ENCODE results near the gene SEPTIN2. TPM values are rescaled to one million over a fixed set of nuclear protein-coding genes. Genes with fewer than 3 reads are reported as not detected.
"Not testable (repeated sequence)": the region's sequence is repeated elsewhere in the genome, so short reads cannot be mapped to it uniquely, and the experiment has no call there.

SEPTIN2 gene
- total and polyA plus RNA-seq, 2 donors (not counting 3 experiments of a cell fraction or from before 2014, with no cell fraction given): 427 to 512 TPM

- FAIRE-seq; H2AFZ ChIP-seq (ENCODE audit: low read depth, low read length); H3K4me3 ChIP-seq (replicated peaks in 1 of 3; ENCODE audit: insufficient read depth in 1 of 3, low read depth in 1 of 3, low read length in 3 of 3); H3K27me3 ChIP-seq (ENCODE audit: control insufficient read depth in 2 of 2, insufficient read depth in 2 of 2, low read length in 2 of 2); DNase-seq (ENCODE audit: low read depth, low spot score); POLR2A ChIA-PET; H3K9me3 ChIP-seq (replicated peaks; ENCODE audit: control insufficient read depth, insufficient read depth, low read length); CTCF ChIA-PET; dilution Hi-C loops (cut with MboI; ENCODE audit: extremely low pct_ligation_motif_present, low sequenced_read_pairs); H3K9ac ChIP-seq (replicated peaks; ENCODE audit: extremely low read depth, insufficient read depth, low read length); H3K27ac ChIP-seq (ENCODE audit: insufficient read depth, low read depth, low read length); BruUV-seq (replicated peaks); H3K36me3 ChIP-seq (ENCODE audit: control insufficient read depth in 2 of 2, extremely low read depth in 1 of 2, insufficient read depth in 2 of 2, low read length in 2 of 2); H3K9me1 ChIP-seq (replicated peaks; ENCODE audit: control insufficient read depth, extremely low read depth, insufficient read depth, low read length): not testable (repeated sequence)
- peaks cover 89% of the 10 kb centered on the region for H3K79me2 ChIP-seq (ENCODE audit: control insufficient read depth, insufficient read depth, low read length)
- H3K4me1 ChIP-seq (ENCODE audit: control insufficient read depth, extremely low read depth, insufficient read depth, low read length): peaks cover 57% of the 10 kb centered on the region
- H4K20me1 ChIP-seq (replicated peaks; ENCODE audit: control insufficient read depth, extremely low read depth, insufficient read depth, low read length): peaks cover 10% of the 10 kb centered on the region
- intact Hi-C loops (cut with micrococcal nuclease): loop anchor here (5.0 to 10.0 kb wide), 3 partner anchors 383 to 757 kb away; partner anchors contain the start of genes DUSP28 and ING5
- peak overlapping the region; percentile 52 for H3K4me2 ChIP-seq (ENCODE audit: insufficient read depth, low read length)
These were observed 3.1 kb downstream of the SEPTIN2 start for GRCh38 chr2:241318830-241319229.

GRCh38 chr2:241320394-241320793, 4.7 kb downstream of the SEPTIN2 start:
- Histone ChIP-seq H2AFZ (ENCODE audit: low read depth, low read length) (no peak overlapping the region), H3K4me1 (ENCODE audit: control insufficient read depth, extremely low read depth, insufficient read depth, low read length) (peaks cover 53% of the 10 kb centered on the region), H4K20me1 (replicated peaks; ENCODE audit: control insufficient read depth, extremely low read depth, insufficient read depth, low read length) (peaks cover 13% of the 10 kb centered on the region), H3K9me3 (replicated peaks; ENCODE audit: control insufficient read depth, insufficient read depth, low read length) (no peaks in the 10 kb centered on the region), H3K4me3 (replicated peaks in 1 of 3; ENCODE audit: insufficient read depth in 1 of 3, low read depth in 1 of 3, low read length in 3 of 3) (no peak overlapping the region), H3K9me1 (replicated peaks; ENCODE audit: control insufficient read depth, extremely low read depth, insufficient read depth, low read length) (no peaks in the 10 kb centered on the region), H3K27me3 (ENCODE audit: control insufficient read depth in 2 of 2, insufficient read depth in 2 of 2, low read length in 2 of 2) (no peaks in the 10 kb centered on the region), H3K36me3 (ENCODE audit: control insufficient read depth in 2 of 2, extremely low read depth in 1 of 2, insufficient read depth in 2 of 2, low read length in 2 of 2) (peaks cover 5% of the 10 kb centered on the region in 2 experiments), H3K79me2 (ENCODE audit: control insufficient read depth, insufficient read depth, low read length) (peaks cover 94% of the 10 kb centered on the region), H3K9ac (replicated peaks; ENCODE audit: extremely low read depth, insufficient read depth, low read length) (no peak overlapping the region), H3K4me2 (ENCODE audit: insufficient read depth, low read length) (peak overlapping the region; percentile 74), H3K27ac (ENCODE audit: insufficient read depth, low read depth, low read length) (no peak overlapping the region)
- ChIA-PET POLR2A (no interaction called here), CTCF (no interaction called here)
- BruUV-seq (replicated peaks): no TSS peak
- no peak for FAIRE-seq
- TF ChIP-seq GATA2 (IDR thresholded peaks at IDR 0.05; ENCODE audit: insufficient read depth, insufficient read length, low read depth, low read length) (no peak), FOS (IDR thresholded peaks at IDR 0.05; ENCODE audit: borderline replicate concordance, insufficient read depth, low read length) (no peak), EZH2 (IDR thresholded peaks at IDR 0.05; ENCODE audit: borderline replicate concordance, low read depth, low read length, severe bottlenecking) (no peak), MYC (IDR thresholded peaks at IDR 0.05; ENCODE audit: low read depth, low read length) (no peak), POLR2A (IDR thresholded peaks at IDR 0.05; ENCODE audit: low read depth, low read length) (no peak), MAX (IDR thresholded peaks at IDR 0.05; ENCODE audit: insufficient read depth, insufficient read length) (no peak), POLR2AphosphoS5 (IDR thresholded peaks at IDR 0.05; ENCODE audit: insufficient read depth, low read depth, low read length) (no peak), CTCF (IDR thresholded peaks at IDR 0.05; ENCODE audit: extremely low read depth in 1 of 2, insufficient read depth in 1 of 2, low read depth in 1 of 2, low read length in 2 of 2) (no peak), JUN (IDR thresholded peaks at IDR 0.05; ENCODE audit: borderline replicate concordance, insufficient read depth, insufficient read length, low read depth) (no peak)
- intact Hi-C loops (cut with micrococcal nuclease) (no loop called here), dilution Hi-C loops (cut with MboI; ENCODE audit: extremely low pct_ligation_motif_present, low sequenced_read_pairs) (no loop called here)
- no peak for DNase-seq (ENCODE audit: low read depth, low spot score)
